Stimulated activated naive CD8-positive, alpha-beta T cell treated with anti-CD3 and anti-CD28 coated beads, Interleukin-15, Interleukin-2, amounts not matched to agents 100 ng/mL and 50 ng/mL, for 24 hours (primary cell): ENCODE measurements around the gene NLGN4X.

Experiments used
- H3K27ac Mint-ChIP-seq: one replicate; pipeline ENCODE4 v1.8.0; 2021; ENCODE audit warnings: mild to moderate bottlenecking, mixed read lengths
- H3K27me3 Mint-ChIP-seq: one replicate; pipeline ENCODE4 v1.8.0; 2021; ENCODE audit warnings: mixed read lengths
- H3K36me3 Mint-ChIP-seq: one replicate; pipeline ENCODE4 v1.8.0; 2021; ENCODE audit warnings: low read depth, mixed read lengths
- H3K4me1 Mint-ChIP-seq: one replicate; pipeline ENCODE4 v1.8.0; 2021; ENCODE audit warnings: low read depth, mixed read lengths
- H3K4me3 Mint-ChIP-seq: one replicate; pipeline ENCODE4 v1.8.0; 2021; ENCODE audit warnings: mild to moderate bottlenecking, mixed read lengths
- H3K9me3 Mint-ChIP-seq: one replicate; pipeline ENCODE4 v1.8.0; 2021; ENCODE audit warnings: mixed read lengths

Gene NLGN4X

GRCh38 chrX:6074532-6074931, 154.1 kb downstream of the NLGN4X start:
- Mint-ChIP-seq H3K36me3 (no peaks in the 10 kb centered on the region), H3K4me3 (no peak overlapping the region), H3K4me1 (no peaks in the 10 kb centered on the region), H3K27ac (no peak overlapping the region), H3K9me3 (no peaks in the 10 kb centered on the region), H3K27me3 (no peaks in the 10 kb centered on the region)

- H3K9me3 Mint-ChIP-seq: no peaks in the 10 kb centered on the region
- no peak overlapping the region for H3K27ac Mint-ChIP-seq
- no peak overlapping the region for H3K4me3 Mint-ChIP-seq
- no peaks in the 10 kb centered on the region for H3K36me3 Mint-ChIP-seq
- H3K27me3 Mint-ChIP-seq: no peaks in the 10 kb centered on the region
- H3K4me1 Mint-ChIP-seq: no peaks in the 10 kb centered on the region
These were observed 156.9 kb downstream of the NLGN4X start for GRCh38 chrX:6071731-6072130.

- no peaks in the 10 kb centered on the region for H3K9me3 Mint-ChIP-seq
- no peaks in the 10 kb centered on the region for H3K36me3 Mint-ChIP-seq
- no peak overlapping the region for H3K27ac Mint-ChIP-seq
- no peaks in the 10 kb centered on the region for H3K27me3 Mint-ChIP-seq
- no peak overlapping the region for H3K4me3 Mint-ChIP-seq
- no peaks in the 10 kb centered on the region for H3K4me1 Mint-ChIP-seq
These were observed 161.1 kb downstream of the NLGN4X start for GRCh38 chrX:6067600-6067999.

GRCh38 chrX:6053141-6053540, 175.5 kb downstream of the NLGN4X start:
- H3K4me3 Mint-ChIP-seq: no peak overlapping the region
- H3K27ac Mint-ChIP-seq: no peak overlapping the region
- no peaks in the 10 kb centered on the region for H3K4me1 Mint-ChIP-seq
- no peaks in the 10 kb centered on the region for H3K36me3 Mint-ChIP-seq
- H3K27me3 Mint-ChIP-seq: no peaks in the 10 kb centered on the region
- H3K9me3 Mint-ChIP-seq: no peaks in the 10 kb centered on the region

DNA sequence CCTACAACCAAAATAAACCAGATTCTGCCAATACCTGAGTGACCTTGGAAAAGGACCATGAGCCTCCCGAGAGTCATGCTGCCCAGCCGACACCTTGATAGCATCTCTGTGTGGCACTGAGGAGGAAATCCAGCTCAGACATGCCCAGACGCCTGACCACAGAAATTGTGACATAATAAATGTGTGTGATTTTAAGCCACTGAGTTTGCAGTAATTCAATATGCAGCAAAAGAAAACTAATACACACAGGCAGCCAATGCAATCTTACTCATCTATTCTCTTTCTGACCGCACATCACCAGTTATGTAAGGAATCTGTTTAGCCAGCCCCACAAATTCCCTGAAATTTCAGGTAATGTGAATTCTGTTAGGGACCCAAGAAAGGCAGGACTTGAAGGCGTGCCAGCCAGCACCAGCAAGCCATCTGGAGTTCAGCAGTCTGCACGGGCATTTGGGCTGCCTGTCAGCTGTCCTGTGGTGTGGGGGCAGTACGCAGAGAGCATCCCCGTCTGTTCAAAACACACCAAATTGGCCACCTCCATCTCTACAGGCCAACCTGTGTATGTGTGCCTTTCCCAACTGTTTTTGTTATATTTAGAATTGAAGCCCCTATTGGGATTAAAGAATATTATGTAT, 176.4 kb downstream of the NLGN4X start:
- no peaks in the 10 kb centered on the region for H3K36me3 Mint-ChIP-seq
- H3K4me1 Mint-ChIP-seq: no peaks in the 10 kb centered on the region
- H3K27me3 Mint-ChIP-seq: no peaks in the 10 kb centered on the region
- no peaks in the 10 kb centered on the region for H3K9me3 Mint-ChIP-seq
- H3K4me3 Mint-ChIP-seq: no peak overlapping the region
- no peak overlapping the region for H3K27ac Mint-ChIP-seq

GRCh38 chrX:6049132-6049531, 179.5 kb downstream of the NLGN4X start:
- Mint-ChIP-seq H3K27ac (no peak overlapping the region), H3K27me3 (no peaks in the 10 kb centered on the region), H3K36me3 (no peaks in the 10 kb centered on the region), H3K4me1 (no peaks in the 10 kb centered on the region), H3K9me3 (no peaks in the 10 kb centered on the region), H3K4me3 (no peak overlapping the region)

- Mint-ChIP-seq H3K36me3 (no peaks in the 10 kb centered on the region), H3K27ac (no peak overlapping the region), H3K4me1 (no peaks in the 10 kb centered on the region), H3K9me3 (no peaks in the 10 kb centered on the region), H3K4me3 (no peak overlapping the region), H3K27me3 (no peaks in the 10 kb centered on the region)
These were observed 187.0 kb downstream of the NLGN4X start for GRCh38 chrX:6041630-6042029.

GRCh38 chrX:6029014-6029413, 199.7 kb downstream of the NLGN4X start:
- H3K4me3 Mint-ChIP-seq: no peak overlapping the region
- no peaks in the 10 kb centered on the region for H3K27me3 Mint-ChIP-seq
- no peak overlapping the region for H3K27ac Mint-ChIP-seq
- no peaks in the 10 kb centered on the region for H3K4me1 Mint-ChIP-seq
- no peaks in the 10 kb centered on the region for H3K9me3 Mint-ChIP-seq
- no peaks in the 10 kb centered on the region for H3K36me3 Mint-ChIP-seq

DNA sequence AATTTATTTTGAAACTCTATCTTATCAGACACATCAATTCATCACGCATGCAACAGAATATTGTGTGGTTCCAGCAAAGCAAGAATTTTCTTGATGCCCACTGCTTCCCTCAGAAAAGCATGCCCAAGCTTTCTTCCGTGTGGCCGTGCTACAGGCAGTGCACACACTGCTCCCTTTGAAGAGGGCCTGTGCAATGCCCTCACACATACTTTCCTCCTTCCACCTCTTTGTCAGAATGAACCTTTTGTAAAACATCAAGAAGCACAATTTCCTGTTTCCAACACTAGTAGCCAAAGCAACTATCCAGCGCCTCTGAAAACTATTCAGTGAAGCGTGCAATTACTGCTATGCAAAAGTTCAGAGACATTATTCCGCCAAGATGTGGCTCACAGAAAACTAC, 201.7 kb downstream of the NLGN4X start:
- Mint-ChIP-seq H3K9me3 (no peaks in the 10 kb centered on the region), H3K27me3 (no peaks in the 10 kb centered on the region), H3K4me3 (no peak overlapping the region), H3K4me1 (no peaks in the 10 kb centered on the region), H3K36me3 (no peaks in the 10 kb centered on the region), H3K27ac (no peak overlapping the region)

GRCh38 chrX:6026429-6026828, 202.2 kb downstream of the NLGN4X start:
- Mint-ChIP-seq H3K27me3 (no peaks in the 10 kb centered on the region), H3K27ac (no peak overlapping the region), H3K4me1 (no peaks in the 10 kb centered on the region), H3K36me3 (no peaks in the 10 kb centered on the region), H3K4me3 (no peak overlapping the region), H3K9me3 (no peaks in the 10 kb centered on the region)

GRCh38 chrX:6024204-6024603, 204.5 kb downstream of the NLGN4X start:
- no peaks in the 10 kb centered on the region for H3K27me3 Mint-ChIP-seq

GRCh38 chrX:6021316-6022091, 207.2 kb downstream of the NLGN4X start:
- Mint-ChIP-seq H3K27ac (no peak overlapping the region), H3K9me3 (no peaks in the 10 kb centered on the region), H3K36me3 (no peaks in the 10 kb centered on the region), H3K4me1 (no peaks in the 10 kb centered on the region), H3K4me3 (no peak overlapping the region), H3K27me3 (no peaks in the 10 kb centered on the region)

More at GRCh38 chrX:6024204-6024603, 204.5 kb downstream of the NLGN4X start:
- no peaks in the 10 kb centered on the region for H3K36me3 Mint-ChIP-seq
- no peak overlapping the region for H3K4me3 Mint-ChIP-seq
- no peak overlapping the region for H3K27ac Mint-ChIP-seq
- H3K9me3 Mint-ChIP-seq: no peaks in the 10 kb centered on the region
- H3K4me1 Mint-ChIP-seq: no peaks in the 10 kb centered on the region

- no peak overlapping the region for H3K4me3 Mint-ChIP-seq
- no peaks in the 10 kb centered on the region for H3K4me1 Mint-ChIP-seq
- no peak overlapping the region for H3K27ac Mint-ChIP-seq
- H3K9me3 Mint-ChIP-seq: no peaks in the 10 kb centered on the region
- H3K36me3 Mint-ChIP-seq: no peaks in the 10 kb centered on the region
- H3K27me3 Mint-ChIP-seq: no peaks in the 10 kb centered on the region
These were observed 209.6 kb downstream of the NLGN4X start for GRCh38 chrX:6019076-6019475.

DNA sequence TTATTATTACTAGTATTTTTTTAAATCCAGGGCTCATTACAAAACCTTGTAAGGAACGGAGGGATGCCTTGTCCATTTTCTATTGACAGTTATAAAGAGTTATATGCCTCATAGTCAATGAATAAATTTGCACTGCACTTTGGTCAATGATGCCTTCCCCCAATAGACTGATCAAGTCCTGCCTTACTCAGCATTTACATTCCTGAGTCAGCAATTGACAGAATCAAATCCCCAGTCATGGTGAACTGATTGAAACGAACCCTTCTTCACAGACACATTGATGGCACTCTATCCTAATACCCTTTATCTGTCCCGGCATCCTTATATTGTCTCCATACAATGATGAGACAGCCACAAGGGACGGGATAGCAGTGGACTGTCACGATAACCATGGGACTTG, 213.2 kb downstream of the NLGN4X start:
- H3K27ac Mint-ChIP-seq: no peak overlapping the region
- H3K4me1 Mint-ChIP-seq: no peaks in the 10 kb centered on the region
- no peaks in the 10 kb centered on the region for H3K36me3 Mint-ChIP-seq
- H3K27me3 Mint-ChIP-seq: no peaks in the 10 kb centered on the region
- H3K9me3 Mint-ChIP-seq: no peaks in the 10 kb centered on the region
- no peak overlapping the region for H3K4me3 Mint-ChIP-seq

- H3K36me3 Mint-ChIP-seq: no peaks in the 10 kb centered on the region
- no peak overlapping the region for H3K4me3 Mint-ChIP-seq
- no peaks in the 10 kb centered on the region for H3K4me1 Mint-ChIP-seq
- H3K9me3 Mint-ChIP-seq: no peaks in the 10 kb centered on the region
- H3K27ac Mint-ChIP-seq: no peak overlapping the region
- H3K27me3 Mint-ChIP-seq: no peaks in the 10 kb centered on the region
These were observed 216.3 kb downstream of the NLGN4X start for GRCh38 chrX:6012357-6012756.

DNA sequence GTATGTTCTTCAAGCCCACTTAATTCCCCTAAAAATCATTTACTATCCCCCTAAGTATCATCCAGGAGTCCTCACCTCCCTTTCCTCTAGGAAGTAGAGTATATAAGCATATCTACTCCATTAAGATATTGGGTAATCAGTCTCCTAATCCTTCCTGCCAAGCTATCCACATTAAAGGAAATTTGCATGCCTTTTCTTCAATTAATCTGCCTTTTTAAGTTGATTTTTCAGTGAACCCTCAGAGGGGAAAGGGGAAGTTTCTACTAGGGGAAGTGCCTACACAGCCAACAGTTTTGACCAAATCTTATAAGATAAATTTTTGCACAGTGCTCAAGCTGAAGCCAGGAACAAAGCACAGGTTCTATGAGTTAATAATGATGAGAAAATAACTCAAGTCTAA, 222.8 kb downstream of the NLGN4X start:
- Mint-ChIP-seq H3K4me3 (no peak overlapping the region), H3K4me1 (no peaks in the 10 kb centered on the region), H3K27ac (no peak overlapping the region), H3K36me3 (no peaks in the 10 kb centered on the region), H3K27me3 (no peaks in the 10 kb centered on the region), H3K9me3 (no peaks in the 10 kb centered on the region)
